ENCODE data around the gene AP2A1. TPM values are rescaled to one million over a fixed set of nuclear protein-coding genes. Genes with fewer than 3 reads are reported as not detected.

AP2A1 gene
- total RNA-seq, 1 experiment from 2014 or later: 119 TPM

GRCh38 chr19:49839713-49840112, 72.9 kb downstream of the AP2A1 start:
- CTCF ChIA-PET: no interaction called here

DNA sequence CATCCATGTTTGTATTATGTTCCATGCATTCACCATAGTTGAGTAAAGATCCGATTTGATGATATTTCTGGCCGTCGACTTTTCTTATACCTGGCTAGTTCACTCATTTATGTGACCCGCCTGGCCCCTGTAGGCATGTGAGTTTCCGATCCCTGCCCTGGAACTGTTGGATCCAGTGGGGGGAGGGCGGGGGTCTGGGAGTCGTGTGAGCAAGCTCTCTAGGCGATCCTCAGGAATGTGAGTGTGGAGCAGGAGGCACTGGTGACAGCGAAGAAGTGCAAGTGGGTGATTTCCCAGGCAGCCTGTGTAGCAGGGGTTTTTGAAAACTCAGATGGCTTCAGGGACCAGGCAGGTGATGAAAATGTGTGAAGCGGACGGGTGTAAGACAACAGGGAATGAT, 73.5 kb downstream of the AP2A1 start:
- Mint-ChIP-seq H3K27ac (peak overlapping the region; percentile 38; the same call in 1 of the 2 replicates), H3K36me3 (peaks cover 33% of the 10 kb centered on the region), H3K4me3 (no peak overlapping the region), H3K27me3 (ENCODE audit: low read depth) (no peaks in the 10 kb centered on the region), H3K9me3 (no peaks in the 10 kb centered on the region), H3K4me1 (no peaks in the 10 kb centered on the region)
- ATAC-seq (no peak), DNase-seq (ENCODE audit: low spot score) (no peak)
- ChIA-PET POLR2A (no interaction called here), CTCF (no interaction called here)
- TF ChIP-seq RELA (CRISPR knock-in tag; IDR thresholded peaks at IDR 0.05; ENCODE audit: borderline replicate concordance) (no peak), GABPB1 (CRISPR knock-in tag; IDR thresholded peaks at IDR 0.05) (no peak)

More at GRCh38 chr19:49839713-49840112, 72.9 kb downstream of the AP2A1 start:
- ATAC-seq: no peak
- POLR2A ChIA-PET: no interaction called here
- Mint-ChIP-seq H3K36me3 (peaks cover 39% of the 10 kb centered on the region), H3K27ac (no peak overlapping the region), H3K4me3 (no peak overlapping the region), H3K4me1 (no peaks in the 10 kb centered on the region), H3K9me3 (no peaks in the 10 kb centered on the region), H3K27me3 (ENCODE audit: low read depth) (no peaks in the 10 kb centered on the region)
- DNase-seq (ENCODE audit: low spot score): no peak
- no peak for TF ChIP-seq HMGXB4 (CRISPR knock-in tag; IDR thresholded peaks at IDR 0.05)
- TF ChIP-seq NFYB (CRISPR knock-in tag; conservative IDR thresholded peaks at IDR 0.05; ENCODE audit: low read depth): no peak

- DNase-seq (ENCODE audit: low spot score) (no peak), ATAC-seq (no peak)
- no peaks in the 10 kb centered on the region for H3K4me1 Mint-ChIP-seq
- CTCF ChIA-PET: interaction anchor here (1.1 kb wide), 1 partner anchor 28 kb away, joined by 4 read pairs; the partner anchor contains the start of gene FUZ
- no peaks in the 10 kb centered on the region for H3K9me3 Mint-ChIP-seq
- no peaks in the 10 kb centered on the region for H3K27me3 Mint-ChIP-seq (ENCODE audit: low read depth)
- TF ChIP-seq, protein P1, sequence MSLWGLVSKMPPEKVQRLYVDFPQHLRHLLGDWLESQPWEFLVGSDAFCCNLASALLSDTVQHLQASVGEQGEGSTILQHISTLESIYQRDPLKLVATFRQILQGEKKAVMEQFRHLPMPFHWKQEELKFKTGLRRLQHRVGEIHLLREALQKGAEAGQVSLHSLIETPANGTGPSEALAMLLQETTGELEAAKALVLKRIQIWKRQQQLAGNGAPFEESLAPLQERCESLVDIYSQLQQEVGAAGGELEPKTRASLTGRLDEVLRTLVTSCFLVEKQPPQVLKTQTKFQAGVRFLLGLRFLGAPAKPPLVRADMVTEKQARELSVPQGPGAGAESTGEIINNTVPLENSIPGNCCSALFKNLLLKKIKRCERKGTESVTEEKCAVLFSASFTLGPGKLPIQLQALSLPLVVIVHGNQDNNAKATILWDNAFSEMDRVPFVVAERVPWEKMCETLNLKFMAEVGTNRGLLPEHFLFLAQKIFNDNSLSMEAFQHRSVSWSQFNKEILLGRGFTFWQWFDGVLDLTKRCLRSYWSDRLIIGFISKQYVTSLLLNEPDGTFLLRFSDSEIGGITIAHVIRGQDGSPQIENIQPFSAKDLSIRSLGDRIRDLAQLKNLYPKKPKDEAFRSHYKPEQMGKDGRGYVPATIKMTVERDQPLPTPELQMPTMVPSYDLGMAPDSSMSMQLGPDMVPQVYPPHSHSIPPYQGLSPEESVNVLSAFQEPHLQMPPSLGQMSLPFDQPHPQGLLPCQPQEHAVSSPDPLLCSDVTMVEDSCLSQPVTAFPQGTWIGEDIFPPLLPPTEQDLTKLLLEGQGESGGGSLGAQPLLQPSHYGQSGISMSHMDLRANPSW (CRISPR knock-in tag; conservative IDR thresholded peaks at IDR 0.05; ENCODE audit: low read depth): no peak
- TF ChIP-seq NR3C1 (CRISPR knock-in tag; conservative IDR thresholded peaks at IDR 0.05; ENCODE audit: low read depth) (no peak), ATF2 (CRISPR knock-in tag; IDR thresholded peaks at IDR 0.05; ENCODE audit: borderline replicate concordance, low read depth) (no peak), TEAD1 (CRISPR knock-in tag; IDR thresholded peaks at IDR 0.05) (no peak), SMAD4 (CRISPR knock-in tag; IDR thresholded peaks at IDR 0.05) (no peak), NFATC4 (CRISPR knock-in tag; IDR thresholded peaks at IDR 0.05) (no peak), ZNF512 (CRISPR knock-in tag; IDR thresholded peaks at IDR 0.05; ENCODE audit: borderline replicate concordance) (no peak), NR1H2 (CRISPR knock-in tag; IDR thresholded peaks at IDR 0.05) (no peak)
- peak overlapping the region; percentile 38 for H3K27ac Mint-ChIP-seq
- H3K36me3 Mint-ChIP-seq: peaks cover 32% of the 10 kb centered on the region
- no peak overlapping the region for H3K4me3 Mint-ChIP-seq
- POLR2A ChIA-PET: no interaction called here
Measured at GRCh38 chr19:49840736-49841249, 74.0 kb downstream of the AP2A1 start.
